Measurements from ENCODE around the gene CLK1.

- TF ChIP-seq CTCF (conservative IDR thresholded peaks at IDR 0.05) (no peak), EZH2 (IDR thresholded peaks at IDR 0.05; ENCODE audit: low read depth) (no peak)
These were observed 13.0 kb upstream of the CLK1 start for GRCh38 chr2:200877443-200877842.

All from PC-9 (cell line).